HTR-8/SVneo (cell line): Measurements from ENCODE around the gene NPHP4.

ENCODE experiments used
- DNase-seq: peaks from one replicate; pipeline ENCODE4 v3.0.0; 2011; ENCODE audit warnings: low spot score, mixed read lengths; ENCODE audit not compliant: insufficient read length
- FAIRE-seq: peaks from 2 replicates; lab custom pipeline; 2011; peaks lifted over from hg19 to GRCh38; lab: Jason Lieb, UNC

NPHP4 gene

DNA sequence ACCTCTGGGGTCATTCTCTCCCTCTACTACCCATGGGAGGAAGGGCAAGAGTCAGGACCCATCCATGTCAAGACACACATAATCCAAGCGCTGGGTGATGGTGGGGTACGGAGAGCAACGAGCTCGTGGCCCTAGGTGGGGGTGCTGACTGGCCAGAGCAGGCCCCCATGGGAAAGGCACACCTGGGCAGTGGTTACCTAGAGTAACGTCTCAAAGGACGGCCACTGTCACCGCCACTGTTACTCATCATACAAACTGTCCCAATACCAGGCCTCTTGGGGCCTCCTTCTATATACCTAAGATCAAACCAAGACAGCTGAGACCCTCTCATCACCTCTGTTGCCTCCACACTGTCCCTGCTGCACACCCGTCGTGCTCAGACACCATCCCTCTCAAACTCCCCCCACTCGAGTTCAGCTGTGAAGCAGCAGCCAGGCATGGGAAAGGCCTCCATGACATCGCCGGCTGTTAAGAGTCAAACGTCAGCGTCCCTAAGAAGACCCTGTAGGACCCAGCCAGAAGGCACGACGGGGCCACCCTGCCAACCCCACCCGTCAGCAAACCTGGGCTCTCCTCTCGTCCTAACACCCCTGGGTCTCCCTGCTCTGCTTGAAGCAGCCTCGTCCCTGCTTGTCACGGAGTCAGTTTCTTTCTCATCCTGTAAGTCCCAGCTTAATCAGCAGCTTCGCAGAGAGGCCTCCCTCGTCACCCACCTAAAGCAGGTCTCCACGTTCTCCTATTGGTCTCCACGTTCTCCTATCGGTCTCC is 15.3 kb downstream of the NPHP4 start:
- FAIRE-seq (no peak), DNase-seq (no peak)

DNA sequence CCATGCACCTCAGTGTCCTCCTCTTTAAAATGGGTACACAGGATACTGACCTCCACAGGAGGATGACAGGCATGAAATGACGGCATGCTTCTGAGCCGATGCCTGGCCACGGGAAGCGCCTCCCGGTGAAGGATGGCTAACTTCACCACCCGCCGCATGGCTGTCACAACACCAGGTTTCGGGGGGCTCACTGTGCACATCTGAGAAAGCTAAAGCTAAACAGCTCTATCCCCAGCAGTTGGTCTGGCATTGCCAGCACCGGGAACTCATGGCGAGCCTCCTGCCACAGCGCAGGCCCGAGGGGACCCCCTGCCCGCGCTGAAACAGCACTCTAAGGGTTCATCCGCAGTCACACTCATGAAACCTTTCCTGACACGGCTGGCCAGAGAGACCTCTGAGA is 16.0 kb downstream of the NPHP4 start:
- FAIRE-seq: no peak

DNA sequence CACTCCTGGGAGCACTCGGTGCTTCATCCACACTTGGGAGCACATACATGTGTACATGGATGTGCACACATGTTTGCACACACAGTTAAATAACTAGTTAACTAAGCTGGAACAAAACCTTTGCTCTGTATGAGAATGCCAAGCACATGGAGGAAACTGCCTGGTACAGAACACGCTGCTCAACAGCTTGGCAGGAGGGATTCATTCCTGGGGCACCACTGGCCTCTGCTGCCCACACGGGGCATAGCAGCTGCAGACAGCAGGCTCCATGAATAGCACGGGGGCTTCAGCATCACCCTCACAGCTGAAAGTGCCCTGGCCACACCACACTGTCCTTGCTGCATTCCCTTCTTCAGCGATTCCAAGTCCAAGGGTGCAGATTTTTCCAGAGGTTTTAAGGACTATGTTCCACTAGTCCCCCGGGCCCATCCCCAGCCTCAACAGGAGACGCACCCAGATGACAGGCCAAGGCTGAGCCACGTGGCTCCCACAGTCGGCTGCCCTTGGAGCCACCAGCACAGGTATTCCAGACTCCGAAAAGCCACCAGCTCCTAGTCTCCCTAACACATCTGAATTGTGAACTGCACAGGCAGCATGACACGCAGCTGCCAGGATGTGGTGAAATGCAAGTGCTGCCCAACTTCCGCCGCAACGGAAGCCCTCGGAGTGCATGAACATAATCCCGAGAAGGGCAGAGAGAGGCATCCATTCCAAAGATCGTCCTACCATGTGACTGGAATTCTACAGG is 16.9 kb downstream of the NPHP4 start:
- DNase-seq: peak; percentile 60
- no peak for FAIRE-seq

More for the DNA sequence above, 16.0 kb downstream of the NPHP4 start:
- no peak for DNase-seq

DNA sequence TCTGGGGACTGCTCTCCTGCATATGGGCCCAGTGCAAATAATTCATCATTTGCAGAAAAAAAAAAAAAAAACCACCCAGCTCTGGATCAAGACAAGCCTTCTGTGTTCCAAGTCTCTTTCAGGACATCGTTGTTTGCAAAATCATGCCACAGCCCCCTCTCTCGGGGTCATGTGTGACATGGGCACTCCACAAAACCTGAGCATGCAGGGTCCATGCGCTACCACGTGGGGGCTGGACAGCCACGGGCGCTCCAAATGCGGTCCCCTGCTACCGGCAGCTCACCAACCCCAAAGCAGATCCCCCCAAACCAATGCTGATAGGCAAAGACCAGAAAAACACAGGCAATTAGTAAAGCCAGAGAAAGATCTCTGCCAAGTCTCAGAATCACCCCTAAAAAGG is 17.6 kb downstream of the NPHP4 start:
- FAIRE-seq: no peak
- DNase-seq: no peak

DNA sequence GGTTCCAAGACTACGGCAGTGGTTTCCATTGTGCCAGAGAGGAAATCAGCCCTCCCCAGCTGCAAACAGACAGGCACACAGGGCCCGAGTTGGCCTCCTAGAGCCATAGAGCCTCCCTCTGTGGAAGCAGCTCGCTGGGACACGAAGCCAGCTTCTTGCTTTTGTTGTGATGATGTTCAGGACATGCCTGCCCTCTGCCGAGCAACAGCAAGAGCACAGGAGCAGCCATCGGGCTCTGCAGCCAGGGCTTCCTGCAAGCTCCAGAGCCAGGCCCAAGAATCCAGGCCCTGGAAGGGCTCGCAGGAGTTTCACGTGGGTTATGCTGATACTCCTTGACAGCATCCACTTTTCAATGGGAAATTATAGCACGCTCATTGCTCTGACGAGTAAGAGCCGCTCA is 18.5 kb downstream of the NPHP4 start:
- DNase-seq (no peak), FAIRE-seq (no peak)

DNA sequence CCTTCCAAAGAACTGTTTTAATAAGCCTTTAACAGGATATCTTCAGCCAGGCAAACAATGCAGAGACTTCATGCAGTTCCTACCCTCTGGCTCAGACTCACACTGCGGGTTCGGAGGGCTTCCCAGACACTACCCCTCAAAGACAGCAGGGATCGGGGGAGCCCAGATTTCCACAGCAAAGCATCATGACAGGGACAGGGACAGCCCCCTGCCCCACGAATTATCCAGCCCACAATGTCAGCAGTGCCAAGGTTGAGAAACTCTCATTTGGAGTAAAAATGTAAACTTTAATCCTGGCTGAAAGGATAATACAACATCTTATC is 20.1 kb downstream of the NPHP4 start:
- no peak for FAIRE-seq
- DNase-seq: no peak

DNA sequence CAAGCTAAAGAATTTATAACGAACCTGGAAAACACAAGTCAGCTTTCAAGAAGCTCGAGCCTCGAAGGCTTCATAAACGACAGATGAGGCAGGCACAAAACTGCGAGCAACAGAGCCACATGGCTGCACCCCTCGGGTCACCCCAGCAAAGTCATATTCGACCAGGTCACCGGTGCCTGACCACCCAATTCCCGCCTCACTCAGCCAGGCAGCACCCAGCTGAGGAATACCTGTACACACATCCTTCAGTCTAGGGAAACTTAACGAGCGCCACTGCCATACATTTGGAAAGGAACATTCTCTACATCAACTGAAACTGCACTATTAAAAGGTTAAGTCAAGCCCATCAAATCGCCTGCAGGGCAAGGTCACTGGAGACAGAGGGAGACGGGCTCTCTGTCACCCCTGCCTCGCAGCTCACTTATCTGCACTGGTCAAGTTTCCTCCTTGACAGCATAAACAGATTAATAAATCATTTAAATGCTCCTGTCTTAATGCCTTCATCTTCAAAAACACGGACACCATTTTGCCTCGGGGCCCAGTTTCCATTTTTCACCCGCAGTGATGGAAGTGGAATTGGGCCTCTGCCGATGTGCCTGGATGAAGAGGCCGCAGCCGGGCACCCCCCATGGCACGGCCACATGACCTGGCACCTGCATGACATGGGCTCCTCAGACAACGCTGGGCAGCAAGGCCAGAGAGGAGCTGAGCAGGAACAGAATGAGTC is 20.6 kb downstream of the NPHP4 start:
- FAIRE-seq (no peak), DNase-seq (no peak)

DNA sequence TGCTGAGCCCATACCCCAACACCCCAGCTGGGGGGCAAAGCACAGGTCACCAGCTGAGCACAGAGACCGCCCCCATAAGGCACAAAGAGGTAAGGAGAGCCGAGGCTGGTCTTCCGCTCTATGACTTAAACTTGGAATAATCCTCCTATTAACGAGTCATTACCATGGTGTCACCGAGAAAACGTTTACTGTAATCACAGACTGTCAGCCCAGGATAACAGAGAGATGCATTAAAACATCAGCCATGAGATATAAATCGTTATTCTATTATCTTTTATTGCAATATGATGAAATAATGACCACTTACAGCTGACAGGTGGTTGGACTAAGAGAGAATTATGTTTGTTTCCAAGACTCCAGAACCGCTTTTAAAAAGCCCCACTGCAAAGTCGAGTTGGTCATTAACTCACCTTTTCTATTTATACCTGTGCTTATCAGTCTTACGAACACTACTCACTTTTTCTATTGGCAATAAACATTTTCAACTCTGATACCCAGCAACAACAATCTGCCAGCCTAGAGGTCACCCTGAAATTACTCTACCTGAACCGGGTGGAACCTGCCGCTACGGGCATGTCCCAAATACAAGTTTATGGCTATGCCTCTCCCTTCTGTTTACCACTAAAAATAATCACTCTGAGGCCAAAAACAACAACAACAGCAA is 21.5 kb downstream of the NPHP4 start:
- no peak for DNase-seq
- FAIRE-seq: no peak

DNA sequence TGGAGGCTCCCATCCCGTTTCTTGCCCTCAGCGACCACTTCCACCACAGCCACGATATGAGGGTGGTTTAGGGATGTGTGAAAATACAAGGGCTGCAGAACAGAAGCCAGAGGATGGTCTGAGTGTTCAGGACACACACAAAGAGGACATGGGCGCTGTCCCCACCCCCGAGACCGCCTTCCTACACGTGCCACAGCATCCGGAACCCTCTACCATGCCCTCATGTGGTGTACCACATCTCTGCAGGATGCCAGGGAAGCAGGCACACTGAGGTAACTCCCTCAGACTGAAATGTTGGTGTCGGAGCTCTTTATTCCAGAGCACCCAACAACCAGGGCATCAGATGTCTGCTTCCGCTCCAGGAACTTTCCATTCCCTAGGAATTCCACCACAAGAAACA is 23.1 kb downstream of the NPHP4 start:
- FAIRE-seq: no peak
- DNase-seq: no peak

DNA sequence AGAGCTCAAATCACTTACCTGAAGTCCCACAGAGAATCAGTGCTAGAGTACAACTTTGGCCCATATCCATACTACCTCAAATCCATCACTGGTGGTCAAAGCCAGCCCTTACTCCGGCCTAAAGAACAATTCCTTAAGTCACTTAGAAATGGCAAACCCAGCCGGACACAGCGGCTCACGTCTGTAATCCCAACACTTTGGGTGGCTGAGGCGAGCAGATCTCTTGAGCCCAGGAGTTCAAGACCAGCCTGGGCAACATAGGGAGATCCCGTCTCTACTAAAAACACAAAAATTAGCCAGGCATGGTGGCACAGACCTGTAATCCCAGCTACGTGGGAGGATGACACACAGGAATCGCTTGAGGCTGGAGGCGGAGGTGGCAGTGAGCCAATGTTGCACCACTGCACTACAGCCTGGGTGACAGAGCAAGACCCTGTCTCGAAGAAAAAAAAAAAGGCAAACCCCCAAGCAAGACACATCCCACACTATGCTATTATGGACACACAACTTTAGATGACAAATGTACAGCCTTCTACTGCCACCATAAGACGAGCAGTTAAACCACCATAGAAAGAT is 24.0 kb downstream of the NPHP4 start:
- DNase-seq (no peak), FAIRE-seq (no peak)

DNA sequence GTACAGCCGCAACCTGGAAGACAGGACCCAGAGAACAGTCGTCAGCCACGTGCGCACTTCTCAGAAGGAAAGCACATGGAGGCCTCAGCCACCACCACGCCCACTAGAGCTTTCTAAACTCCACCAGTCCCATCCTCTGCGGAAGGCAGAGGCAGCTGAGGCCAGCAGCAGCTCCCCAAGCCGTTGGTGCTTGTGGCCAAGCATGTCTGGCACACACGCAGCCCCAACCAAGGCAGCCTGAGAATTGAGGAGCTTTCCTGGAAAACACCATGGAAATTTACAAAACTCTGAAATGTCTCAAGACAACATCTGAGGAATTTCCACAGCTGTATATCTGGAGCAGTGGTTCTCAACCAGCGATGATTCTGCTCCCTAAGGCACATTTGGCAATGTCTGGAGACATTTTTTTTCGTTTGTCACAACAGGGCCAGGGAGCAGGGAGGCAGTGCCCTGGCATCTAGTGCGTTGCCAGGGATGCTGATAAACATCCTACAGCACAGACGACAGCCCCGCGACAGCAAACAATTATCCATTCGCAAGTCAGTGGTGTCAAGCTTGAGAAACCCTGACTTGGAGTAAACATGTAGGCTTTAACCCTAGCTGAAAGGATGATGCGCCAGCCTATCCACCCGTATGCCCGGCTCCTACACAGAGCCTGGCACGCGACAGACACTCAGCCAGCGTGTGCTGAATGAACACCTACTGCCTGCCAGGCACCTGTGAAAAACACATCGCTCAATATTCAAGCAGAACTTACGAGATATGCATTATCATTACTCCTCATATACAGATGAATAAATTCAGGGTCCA is 24.7 kb downstream of the NPHP4 start:
- DNase-seq (no peak), FAIRE-seq (no peak)

DNA sequence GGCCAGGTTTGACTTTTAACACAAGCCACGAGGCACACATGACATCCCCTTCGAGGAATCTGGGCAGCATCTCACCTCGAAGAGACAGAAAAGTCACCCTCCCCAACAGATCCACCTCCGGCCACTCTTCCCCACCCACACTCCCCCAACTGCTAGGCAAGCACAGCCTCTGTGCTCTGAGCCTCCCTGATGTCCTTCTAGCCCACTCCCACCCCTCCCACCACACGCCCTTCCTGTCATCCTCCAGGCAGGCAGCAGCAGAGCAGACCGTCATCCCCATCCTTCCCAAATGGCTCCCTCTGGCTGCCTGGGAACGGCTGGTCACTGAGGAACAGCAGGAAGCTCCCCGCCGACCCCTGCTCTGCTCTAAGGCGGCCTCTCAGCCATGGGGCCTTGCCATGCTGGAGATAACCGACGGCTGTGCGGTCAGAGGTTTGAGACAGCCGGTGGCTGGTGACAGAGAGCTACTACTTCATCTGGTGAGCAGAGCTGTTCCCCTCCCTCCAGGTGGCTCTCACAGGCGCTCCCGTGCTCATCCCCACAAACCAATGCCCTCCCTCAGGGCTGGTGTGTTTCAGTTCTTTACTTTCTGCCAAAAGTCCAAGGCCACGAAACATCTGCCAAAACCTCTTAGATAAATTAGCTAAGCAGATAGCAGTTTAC is 25.6 kb downstream of the NPHP4 start:
- no peak for FAIRE-seq
- DNase-seq: no peak

DNA sequence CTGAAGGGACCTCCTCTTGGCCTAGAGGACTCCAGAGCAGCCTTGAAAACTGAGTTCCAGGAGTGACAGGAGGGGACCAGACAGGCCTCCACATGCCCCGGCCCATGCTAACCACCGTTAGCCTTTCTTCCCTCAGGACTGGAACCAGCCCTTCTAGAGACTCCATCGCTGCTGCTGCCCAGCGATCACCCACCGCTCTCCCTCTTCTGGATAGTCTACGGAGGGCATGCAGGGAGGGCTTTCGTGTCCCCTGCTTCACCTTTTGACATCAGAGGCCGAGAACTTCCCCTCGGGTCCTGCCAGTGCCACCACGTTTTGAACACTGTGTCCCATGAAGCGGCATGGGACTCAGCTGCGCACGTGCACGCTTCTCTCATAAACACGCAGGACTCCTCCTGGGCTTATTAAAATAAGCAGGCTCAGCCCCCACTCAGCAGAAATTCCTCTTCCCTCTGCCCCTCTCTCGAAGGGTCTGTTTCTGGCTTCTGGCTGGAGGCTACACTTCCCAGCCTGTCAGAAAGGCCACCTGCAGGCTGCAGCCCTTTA is 26.6 kb downstream of the NPHP4 start:
- DNase-seq: no peak
- no peak for FAIRE-seq

DNA sequence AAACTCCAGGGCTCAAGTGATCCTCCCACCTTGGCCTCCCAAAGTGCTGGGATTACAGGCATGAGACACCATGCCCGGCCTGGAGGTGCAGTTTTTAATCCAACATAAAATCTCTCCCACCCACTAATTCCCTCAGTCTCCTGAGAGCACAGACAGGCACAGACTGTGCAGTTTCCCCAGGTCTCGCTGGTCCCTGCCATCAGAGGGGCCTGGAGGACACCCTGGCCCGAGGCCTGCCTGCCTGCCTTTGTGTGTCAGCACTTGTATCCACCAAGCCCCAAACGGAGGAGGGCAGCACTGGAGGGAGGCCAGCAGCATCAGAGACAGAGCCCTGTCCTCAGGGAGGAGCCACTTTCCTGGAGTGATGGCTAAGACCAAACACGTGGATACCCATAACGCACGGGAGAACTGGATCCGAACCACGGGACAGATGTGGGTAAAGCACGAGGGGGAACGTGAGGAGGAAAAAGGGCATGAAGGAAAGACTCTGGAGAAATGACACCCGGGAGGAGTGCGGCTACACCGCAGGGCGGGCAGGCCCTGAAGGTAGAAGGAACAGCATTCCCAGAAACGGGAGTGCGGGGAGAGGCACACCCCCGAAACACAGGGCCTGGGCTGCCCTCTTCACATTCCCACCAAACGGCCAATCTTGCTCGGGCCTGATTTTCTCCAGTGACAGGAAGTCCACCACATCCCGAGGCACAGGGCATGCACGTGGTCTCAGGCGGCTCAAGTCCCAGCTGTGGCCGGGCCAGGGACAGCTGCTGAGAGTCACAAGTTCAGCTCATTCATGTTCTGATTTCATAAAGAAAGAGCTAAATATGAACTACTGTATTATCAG is 29.7 kb downstream of the NPHP4 start:
- no peak for FAIRE-seq

DNA sequence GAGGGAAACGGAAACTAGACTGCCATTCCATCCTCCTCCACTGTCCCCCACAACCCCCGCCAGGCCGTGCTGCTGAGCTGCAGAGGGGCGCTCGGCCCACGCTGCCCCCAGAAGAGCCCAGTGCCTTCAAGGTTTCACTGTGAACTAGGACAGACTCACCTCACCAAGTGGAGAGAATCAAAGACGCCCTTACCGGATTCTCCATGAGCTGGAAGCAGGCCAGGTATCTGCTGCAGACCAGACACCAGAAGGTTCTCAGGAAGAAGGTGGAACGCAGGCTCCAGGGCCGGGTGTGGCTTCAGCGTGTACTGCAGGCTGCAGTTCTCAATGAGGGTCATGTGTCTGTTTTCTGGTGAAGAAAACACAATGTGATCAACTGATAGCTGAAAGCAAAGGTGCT is 30.6 kb downstream of the NPHP4 start:
- no peak for DNase-seq
- FAIRE-seq: no peak

More for the DNA sequence above, 29.7 kb downstream of the NPHP4 start:
- no peak for DNase-seq

DNA sequence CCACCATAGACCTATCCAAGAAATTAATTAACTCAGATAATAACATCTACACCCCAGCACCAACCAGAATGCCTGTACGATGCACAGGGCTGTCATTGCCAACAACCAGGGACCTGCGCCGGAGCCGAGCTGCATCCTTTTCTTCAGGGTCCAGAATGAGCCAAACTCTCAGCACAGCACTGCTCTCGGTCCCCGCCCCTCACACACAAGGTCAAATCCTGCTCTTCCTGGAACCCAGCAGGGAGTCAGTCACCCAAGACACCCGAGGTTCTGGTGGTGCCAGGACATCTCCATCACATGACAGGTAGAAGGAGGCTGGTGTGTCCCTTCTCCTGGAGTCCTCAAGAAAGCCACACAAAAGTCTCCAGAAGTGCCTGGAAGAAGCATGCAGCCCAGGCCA is 31.9 kb downstream of the NPHP4 start:
- DNase-seq: no peak
- FAIRE-seq: no peak

DNA sequence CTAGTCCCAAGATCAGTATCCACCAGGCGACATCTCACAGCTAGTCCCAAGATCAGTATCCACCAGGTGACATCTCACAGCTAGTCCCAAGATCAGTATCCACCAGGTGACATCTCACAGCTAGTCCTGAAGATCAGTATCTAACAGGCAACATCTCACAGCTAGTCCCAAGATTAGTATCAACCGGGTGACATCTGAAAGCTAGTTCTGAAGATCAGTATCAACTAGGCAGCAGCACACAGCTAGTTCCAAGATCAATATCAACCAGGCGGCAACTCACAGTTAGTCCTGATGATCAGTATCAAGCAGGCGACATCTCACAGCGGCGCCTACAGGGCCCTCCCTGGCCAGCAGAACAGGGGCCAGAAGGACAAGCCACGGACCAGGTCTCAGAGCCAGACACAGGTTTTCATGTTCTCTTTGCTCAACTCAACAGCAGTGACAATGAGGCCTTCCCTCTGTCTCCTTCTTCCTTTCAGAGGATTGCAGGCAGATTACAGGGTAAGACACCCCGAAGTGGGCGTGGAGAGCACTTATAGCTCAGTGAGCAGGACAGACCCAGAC is 32.5 kb downstream of the NPHP4 start:
- FAIRE-seq: peak; percentile 51
- DNase-seq: no peak

DNA sequence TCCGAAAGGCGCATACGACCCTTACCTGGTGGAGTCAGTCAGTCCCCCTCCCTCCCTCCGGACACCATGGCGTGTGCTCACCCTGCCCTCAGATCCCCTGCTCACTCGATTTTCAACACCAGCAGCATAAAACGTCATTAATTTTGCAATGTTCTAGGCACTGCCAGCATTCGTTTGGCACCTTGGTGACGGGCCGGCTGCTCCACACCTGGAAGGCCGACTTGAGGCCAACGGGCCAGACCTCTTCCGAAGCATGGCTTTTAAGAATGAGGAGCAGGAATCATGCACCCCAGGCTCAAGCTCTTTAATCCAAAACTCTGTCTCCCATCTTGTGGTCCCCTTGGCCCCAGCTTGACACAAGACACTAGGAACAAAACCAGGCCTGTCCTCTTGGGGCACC is 33.1 kb downstream of the NPHP4 start:
- FAIRE-seq: no peak
- DNase-seq: no peak
